NCI-H1092 treated with DMSO at 0.1 percent for 48 hours (cell line): ENCODE results near the gene CNTLN.
"Not testable (repeated sequence)": the region's sequence is repeated elsewhere in the genome, so short reads cannot be mapped to it uniquely, and the experiment has no call there.

Experiments used
- DNase-seq: peaks from one replicate; lab custom pipeline; 2025; lab: John Stamatoyannopoulos, UW

The CNTLN gene

DNA sequence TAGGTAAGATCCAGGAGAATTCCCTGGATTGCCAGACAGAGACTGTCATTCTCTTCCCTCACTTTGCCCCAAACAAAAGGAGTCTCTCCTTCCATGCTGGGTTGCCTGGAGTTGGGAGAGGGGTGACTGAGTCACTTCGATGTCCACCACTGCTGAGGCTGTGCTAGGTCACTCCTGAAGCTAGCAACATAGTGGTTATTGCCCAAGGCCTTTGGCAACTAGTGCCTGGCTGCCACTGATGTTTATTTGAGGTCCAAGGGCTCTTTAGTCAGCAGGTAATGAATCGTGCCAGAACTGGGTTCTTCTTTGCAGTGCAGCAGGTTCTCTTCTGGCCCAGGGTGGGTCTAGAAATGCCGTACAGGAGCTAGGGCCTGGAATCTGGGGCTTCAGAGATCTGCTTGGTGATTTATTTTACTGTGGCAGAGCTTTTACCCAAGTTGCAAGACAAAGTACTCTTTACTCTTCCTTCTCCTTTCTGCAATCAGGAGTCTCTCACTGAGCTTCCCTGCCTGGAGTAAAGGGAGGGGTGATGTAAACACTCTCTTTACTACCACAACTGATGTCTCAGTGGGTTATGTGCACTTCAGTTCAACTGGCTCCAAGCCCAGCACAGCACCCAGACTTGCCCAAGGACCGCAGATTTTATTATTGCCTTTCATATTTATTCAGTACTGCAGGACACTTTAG, 288.3 kb downstream of the CNTLN start:
- DNase-seq, result peak; percentile 35

DNA sequence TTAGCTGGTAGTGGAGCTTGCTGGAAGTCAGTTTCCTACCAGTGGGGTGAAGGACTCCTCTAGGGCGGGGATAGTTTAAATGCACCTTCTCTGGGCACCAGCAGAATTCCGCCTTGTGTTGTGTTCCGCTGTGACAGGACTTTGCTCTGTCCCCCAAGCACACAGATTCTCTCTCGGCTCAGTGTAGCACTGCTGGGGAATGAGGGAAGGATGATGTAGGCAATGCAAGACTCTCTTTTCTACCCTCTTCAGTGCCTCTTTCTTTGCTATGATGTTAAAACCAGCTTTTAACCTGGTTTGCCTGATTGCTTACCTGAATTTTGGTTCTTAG, 288.8 kb downstream of the CNTLN start:
- no peak for DNase-seq

DNA sequence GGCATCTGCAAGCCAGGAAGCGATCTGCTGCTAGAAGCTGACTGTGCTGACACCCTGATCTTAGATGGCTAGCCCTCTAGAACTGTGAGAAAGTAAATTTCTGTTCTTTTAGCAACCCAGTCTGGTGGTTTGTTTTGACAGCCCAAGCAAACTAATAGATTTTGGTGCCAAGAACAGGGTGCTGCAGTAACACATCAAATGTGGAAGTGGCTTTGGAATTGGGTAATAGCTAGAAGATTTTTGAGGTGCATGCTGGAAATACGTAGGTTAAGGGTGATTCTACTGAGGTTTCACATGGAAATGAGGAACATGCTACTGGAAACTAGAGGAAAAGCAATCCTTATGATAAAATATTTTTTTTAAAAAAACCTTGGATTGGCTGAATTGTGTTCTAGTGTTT, 290.5 kb downstream of the CNTLN start:
- no peak for DNase-seq

DNA sequence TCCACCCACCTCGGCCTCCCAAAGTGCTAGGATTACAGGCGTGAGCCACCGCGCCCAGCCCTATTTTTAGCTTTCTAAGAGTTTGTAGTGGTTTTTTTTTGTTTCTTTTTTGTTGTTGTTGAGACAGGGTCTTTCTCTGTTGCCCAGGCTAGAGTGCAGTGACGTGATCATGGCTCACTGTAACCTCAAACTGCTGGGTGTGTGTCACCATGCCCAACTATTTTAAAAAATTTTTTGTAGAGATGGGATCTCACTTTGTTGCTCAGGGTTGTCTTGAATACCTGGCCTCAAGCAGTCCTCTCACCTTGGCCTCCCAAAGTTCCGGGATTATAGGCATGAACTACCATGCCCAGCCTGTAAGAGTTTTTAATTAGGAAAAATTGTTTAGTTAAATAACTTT, 298.7 kb downstream of the CNTLN start:
- DNase-seq, result no peak

DNA sequence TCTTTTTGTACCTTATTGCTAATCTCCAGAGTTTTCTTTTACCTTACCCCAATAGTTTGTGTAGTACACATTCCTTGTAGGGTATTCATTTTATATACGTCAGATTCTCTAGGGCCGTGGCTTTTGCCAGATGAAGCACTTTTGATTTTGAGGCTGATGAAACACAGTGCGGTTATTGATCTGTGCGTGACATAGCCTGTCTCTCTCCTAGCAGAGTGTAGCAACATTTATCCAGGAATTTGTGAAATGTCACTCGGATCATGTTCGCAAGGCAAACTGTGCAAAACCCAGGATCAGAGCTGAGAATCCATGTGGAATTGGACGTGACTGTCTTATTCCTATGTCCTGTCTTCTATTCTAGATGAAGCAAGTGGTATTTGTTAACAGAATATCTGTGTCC, 302.0 kb downstream of the CNTLN start:
- DNase-seq, result no peak

DNA sequence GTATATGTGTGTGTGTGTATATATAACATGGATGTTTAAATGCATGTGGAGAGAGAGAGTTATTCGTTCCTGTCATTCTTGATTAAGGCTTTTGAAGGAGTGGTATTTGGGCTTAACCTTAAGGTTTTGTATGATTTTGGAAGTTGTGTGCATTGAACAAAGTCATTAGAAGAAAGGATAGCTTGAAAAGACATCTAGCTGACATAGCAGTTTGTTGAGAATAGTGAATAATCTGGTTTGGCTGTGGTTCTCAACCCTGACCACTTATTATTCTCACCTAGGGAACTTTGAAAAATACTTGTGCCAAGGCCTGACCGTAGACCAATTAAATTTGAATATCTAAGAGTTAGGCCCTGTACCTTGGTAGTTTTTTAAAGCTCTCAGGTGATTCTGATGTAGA, 303.0 kb downstream of the CNTLN start:
- no peak for DNase-seq

DNA sequence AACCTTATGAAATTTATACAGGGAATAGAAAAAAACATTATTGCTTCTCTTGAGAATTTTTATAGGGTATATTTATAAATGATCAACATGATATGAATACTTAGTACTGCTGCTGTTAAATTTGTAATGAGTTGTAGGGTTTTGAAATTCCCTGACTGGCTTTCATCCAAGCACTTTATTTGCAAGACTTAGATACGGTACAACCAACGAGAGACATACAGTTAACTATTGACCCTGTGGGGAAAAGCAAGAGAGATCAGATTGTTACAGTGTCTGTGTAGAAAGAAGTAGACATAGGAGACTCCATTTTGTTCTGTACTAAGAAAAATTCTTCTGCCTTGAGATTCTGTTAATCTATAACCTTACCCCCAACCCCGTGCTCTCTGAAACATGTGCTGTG, 310.3 kb downstream of the CNTLN start:
- DNase-seq, result not testable (repeated sequence)

DNA sequence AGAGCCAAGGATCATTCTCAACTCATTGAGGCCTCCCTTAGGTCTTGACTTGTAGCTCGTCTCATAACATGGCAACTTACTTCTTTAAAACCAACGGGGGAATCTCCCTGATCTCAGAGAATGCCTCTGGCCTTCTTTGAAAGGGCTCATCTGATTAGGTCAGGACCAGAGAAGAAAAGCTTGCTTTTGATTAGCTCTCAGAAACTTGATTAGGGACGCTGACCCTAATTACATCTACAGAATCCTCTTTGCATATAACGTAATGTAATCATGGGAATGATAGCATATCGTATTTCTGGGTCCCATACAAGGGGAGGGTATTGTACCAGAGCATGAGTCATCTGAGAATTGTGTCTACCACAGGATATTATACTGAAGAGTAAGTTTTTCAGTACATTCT, 318.9 kb downstream of the CNTLN start:
- no peak for DNase-seq

DNA sequence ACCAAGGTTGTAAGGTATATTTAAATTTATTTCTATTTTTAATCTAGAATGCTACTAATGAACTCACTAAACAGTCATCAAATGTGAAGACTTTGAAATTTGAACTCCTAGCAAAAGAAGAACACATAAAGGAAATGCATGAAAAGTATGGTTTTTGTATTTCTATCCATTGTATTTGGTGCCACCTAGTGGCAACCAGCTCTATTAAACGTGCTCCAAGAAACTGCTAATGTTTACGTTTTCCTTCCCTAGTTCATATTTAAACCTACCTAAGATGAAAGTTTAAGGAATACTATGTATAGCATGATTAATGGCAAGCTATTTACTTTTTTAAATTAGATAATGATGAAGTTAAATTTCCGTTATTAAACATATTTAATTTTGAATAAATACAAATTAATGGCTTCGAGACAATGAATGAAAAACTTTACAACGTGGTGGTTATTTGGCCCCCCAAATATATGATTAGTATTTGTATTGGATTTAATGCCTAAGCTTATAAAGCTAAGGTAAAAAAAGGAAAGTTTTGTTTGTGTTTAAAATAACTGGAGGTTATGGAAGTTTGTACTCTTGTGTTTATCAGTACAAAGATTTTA, 328.1 kb downstream of the CNTLN start:
- DNase-seq, result peak; percentile 74

DNA sequence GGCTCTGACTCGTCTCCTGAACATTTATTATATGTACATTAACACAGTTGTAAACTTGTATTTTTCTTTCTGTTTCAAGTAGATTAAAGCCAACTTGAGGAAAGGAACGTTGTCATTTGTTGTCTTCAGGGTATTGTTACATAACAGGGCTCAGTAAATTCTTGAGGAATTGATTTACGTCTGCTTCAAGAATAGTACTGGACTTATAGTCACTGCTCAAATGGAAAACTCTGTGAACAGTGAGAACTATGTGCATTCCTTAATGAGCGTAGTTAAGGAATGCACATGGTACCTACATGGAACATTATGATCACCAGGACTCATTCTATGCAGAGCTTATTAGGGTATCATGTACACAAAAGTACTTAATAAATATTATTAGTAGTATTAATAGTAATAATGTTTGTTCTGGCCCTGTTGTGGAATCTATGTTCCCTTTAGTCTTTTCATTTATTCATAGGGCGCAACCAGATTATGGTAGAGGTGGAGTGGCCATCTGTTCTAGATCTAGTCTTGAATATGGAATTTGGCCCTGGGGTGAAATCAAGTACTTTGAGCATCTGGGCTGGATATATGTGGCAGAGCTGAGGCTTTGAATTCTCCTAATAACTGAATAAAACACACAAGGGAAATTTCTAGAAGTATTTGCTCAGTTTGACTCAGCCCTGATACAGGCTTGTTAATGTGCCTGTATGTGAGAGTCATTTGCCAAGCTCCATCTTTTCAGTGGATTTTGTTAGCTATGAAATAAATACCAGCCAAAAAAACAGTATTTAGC, 335.4 kb downstream of the CNTLN start:
- DNase-seq, result no peak

DNA sequence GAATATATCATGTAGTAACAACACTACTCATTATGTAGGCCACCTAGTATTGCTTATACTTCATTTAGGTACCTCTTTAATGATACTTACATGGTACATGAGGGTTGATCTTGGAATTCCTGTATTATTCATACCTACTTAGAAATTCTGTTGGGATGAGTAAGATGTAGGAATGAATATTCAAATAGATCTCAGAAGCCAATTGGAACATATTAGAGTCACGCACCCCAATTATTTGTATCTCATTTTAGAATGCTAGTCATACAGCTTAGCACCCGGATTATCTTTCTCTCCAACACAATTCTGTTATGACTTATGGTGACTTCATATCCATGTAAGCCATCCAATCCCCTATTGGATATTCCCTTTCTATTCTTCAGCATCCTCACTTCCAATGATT, 337.3 kb downstream of the CNTLN start:
- no peak for DNase-seq

DNA sequence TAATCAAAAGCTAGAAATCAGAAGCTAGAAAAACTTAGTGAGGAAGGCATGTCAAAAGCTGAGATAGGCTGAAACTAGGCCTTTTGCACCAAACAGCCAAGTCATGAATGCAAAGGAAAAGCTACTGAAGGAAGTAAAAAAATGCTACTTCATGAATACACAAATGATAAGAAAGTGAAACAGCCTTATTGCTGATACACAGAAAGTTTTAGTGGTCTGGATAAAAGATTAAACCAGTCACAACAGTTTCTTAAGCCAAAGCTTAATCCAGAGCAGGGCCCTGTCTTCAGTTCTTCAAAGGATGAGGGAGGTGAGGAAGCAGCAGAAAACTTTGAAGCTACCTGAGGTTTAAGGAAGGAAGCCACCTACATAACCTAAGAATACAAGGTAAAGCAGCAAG, 341.6 kb downstream of the CNTLN start:
- no peak for DNase-seq

DNA sequence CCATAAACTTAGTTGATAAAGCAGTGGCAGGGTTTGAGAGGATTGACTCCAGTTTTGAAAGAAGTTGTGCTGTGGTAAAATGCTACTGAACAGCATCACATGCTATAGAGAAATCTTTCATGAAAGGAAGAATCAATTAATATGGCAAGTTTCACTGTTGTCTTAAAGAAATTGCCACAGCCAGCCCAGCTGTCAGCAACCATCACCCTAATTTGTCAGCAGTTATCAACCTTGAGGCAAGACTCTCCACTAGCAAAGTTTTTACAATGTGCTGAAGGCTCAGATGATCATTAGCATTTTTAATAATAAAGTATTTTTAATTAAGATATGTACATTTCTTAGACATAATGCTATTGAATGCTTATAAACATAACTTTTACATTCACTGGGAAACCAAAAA, 343.0 kb downstream of the CNTLN start:
- no peak for DNase-seq

DNA sequence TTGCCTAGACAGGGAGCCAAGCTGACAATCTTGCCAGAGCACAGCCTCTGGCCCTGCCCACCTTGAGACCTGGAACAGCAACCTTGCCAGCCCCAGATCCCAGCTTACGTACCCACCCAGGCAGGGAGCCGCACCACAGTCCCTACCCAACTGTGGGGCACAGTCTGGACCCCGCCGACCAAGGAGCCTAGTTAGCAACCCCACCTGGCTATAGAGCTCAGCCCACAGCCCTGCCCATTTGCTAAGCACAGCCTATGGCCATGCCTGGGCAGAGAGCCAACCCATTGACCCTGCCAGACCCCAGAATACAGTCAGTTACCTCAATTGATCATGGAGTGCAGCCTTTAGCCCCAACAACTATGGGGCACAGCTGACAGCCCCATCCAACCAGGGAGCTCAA, 346.1 kb downstream of the CNTLN start:
- no peak for DNase-seq

DNA sequence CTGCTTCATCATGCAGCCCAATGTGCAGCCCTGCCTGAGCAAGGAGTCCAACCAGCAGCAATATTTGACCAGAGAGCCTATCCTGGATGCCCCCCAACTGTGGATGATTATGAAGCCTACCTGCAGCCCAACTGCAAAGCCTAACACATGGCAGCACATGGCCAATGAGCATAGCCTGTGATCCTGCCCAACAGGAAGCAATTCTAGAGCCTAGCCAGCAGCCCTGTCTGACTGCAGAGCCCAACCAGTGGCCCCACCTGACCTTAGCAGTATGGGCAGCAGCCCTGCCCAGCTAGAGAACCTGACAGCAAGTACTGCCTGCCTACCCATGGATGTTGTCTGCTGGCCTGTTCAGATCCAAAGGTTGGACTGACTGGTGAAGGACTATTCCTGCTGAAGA, 346.7 kb downstream of the CNTLN start:
- no peak for DNase-seq

DNA sequence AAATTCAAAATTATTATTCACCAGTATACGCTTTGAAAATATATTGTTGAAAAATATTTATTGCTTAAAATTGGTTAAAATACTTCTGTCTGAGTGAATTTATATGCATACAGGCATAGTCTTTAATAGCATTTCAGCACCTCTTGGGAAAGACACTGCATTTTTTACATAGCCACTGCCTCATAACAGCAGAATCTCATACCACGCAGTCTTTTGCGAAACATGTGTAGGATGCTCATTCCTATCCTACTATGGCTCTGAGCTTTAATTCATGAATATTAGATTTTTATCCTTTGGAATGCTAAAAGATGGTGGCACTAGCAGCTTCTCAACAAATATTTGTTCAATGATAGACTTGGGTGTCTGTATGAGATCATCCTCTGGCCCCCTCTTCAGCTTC, 350.1 kb downstream of the CNTLN start:
- no peak for DNase-seq

DNA sequence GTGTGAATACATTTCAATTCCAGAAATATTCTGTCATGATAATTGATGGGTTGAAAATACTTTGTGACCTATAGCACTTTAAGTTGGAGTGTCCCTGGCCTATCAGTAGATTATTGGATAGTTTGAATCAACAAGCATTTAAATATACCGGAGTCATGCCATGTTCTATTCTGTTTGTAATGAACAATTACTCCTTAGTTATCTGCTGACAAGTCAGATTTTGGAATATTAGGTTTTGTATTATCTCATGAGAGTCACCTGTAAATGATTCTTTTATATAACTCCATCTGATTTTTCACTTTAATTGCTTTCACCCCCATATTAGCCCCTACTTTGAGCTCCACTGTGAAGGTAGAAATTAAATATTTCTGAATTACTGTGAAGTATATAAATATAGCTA, 351.6 kb downstream of the CNTLN start:
- no peak for DNase-seq

DNA sequence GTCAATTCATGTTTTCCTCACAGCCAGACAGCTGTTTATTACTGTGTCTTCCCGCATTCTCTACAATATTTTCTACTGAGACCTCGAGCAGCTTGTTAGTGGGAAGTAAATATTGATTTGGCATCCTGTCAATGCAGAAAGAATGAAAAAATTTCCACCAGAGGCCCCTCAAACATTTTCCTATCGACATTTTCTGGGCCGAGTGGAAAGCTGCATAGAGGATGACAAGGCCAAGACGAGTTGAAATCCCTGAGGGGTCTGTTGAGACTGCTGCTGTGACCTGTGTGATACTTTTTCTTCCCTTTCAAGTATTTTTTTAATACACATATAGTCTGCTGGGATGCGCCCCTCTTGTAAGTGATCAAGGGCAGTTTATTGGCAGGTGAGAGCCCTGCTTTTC, 352.6 kb downstream of the CNTLN start:
- DNase-seq, result peak; percentile 78

DNA sequence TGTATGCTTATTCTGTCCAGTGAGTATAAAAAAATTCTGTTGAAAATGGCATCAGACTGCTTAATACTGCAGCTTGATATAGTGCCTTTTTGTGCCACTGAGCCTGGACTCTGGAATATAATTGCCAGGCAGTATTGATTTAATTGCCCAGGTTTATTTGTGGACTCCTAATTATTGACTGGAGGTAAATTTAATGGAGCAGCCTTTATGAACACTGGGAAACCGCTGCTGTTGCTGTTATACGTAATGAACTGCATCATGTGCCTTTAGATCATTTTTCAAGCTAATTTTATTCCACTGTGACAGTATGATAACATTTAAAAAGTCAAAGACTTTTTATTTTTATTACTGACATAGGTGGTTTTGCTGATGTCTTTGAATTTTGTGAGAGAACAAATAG, 353.8 kb downstream of the CNTLN start:
- DNase-seq, result peak; percentile 39

DNA sequence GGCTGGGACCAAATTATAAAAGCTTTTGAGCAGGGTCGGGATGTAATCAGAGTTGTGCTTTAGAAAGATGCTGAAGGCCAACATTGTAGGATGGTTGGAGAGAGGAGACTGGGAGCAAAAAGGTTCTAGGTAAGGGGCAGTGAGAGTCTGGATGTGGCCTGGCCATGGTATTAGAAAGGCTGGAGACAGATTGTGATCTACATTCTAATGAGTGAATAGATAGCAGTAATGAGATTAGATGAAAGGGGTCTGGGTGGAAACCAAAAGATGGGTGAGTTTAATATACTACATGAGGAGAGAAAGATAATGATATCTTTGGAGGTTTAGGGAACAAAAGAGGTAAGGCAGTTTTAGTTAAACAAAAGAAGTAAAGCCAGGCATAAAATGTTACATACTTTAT, 355.3 kb downstream of the CNTLN start:
- DNase-seq, result no peak

DNA sequence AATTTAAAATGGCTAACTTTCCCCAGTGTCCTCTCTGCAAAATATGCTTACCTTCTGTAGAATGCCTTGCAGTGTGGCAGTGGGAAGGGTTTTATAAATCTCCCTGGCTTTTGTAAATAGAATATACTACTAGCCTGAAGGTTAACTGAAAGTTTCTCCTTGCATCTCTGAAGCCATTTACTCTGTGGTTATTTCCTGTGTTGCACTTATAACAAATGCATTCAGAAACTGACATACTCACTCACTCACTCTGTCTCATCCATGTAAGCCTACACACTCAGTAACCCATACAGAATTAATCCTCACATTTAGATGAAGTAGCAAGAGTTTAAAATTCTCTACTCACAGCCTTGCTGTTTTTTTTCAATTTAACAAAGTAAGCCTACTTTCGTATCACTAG, 356.9 kb downstream of the CNTLN start:
- DNase-seq, result no peak

DNA sequence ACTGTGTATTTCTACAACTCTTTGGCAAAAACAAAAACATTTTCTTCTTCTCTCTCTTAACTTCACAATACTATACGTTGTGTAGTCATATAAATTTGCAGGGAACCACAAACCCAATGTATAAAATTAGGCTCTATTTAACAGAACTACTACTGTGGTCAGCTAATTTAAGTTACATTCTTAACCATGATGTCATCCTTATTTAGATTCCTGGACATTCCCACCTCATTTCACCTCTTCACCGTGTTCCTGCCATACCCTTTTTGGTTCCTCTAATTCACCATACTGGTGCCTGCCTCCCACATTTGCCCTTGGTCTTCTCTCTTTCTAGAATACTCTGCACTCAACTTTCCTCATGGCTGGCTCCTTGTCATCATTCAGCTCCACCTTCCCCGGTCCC, 368.4 kb downstream of the CNTLN start:
- DNase-seq, result no peak

DNA sequence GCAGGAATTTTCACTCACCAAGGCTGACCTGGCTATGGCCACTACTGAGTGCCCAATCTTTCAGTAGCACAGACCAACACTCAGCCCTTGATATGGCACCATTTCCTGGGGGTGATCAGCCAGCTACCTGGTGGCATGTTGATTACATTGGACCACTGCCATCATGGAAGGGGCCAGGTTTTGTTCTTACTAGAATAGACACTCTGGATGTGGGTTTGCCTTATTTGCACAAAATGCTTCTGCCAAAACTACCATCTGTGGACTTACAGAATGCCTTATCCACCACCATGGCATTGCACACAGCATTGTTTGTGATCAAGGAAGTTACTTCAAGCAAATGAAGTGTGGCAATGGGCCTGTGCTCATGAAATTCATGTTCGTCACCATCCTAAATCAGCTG, 374.3 kb downstream of the CNTLN start:
- DNase-seq, result peak; percentile 24

DNA sequence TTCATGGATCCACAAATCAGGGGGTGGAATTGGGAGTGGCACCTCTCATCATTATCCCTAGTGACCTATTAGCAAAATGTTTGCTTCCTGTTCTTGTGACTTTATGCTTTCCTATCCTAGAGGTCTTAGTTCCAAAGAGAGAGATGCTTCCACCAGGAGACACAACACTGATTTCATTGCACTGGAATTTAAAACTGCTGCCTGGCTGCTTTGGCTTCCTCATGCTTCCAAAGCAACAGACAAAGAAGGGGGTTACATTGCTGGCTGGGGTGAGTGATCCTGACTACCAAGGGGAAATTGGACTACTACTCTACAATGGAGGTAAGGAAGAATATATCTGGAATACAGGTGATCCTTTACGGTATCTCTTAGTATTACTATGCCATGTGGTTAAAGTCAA, 374.9 kb downstream of the CNTLN start:
- no peak for DNase-seq
